ENCODE results near the gene PDZRN3.

Gene PDZRN3

GRCh38 chr3:73624821-73625665 is at the start of gene PDZRN3:
PDZRN3 (minus strand) TSS chr3:73624941.
- H3K4me3 ChIP-seq (ENCODE audit: control insufficient read depth, low read depth, low read length), result peak within 1 kb of the TSS; percentile 66
- DNase-seq (ENCODE audit: low read depth), result no peak
- no peak for TF ChIP-seq CTCF (IDR thresholded peaks at IDR 0.05; ENCODE audit: control insufficient read depth, insufficient read depth, low read depth, low read length, missing control alignments)

GRCh38 chr3:73674280-73674679 is 49.5 kb upstream of the PDZRN3 start:
- H3K4me3 ChIP-seq (ENCODE audit: control insufficient read depth, low read depth, low read length), result no peak overlapping the region
- DNase-seq (ENCODE audit: low read depth), result no peak
- TF ChIP-seq CTCF (IDR thresholded peaks at IDR 0.05; ENCODE audit: control insufficient read depth, insufficient read depth, low read depth, low read length, missing control alignments), result no peak

- no peak for TF ChIP-seq CTCF (IDR thresholded peaks at IDR 0.05; ENCODE audit: control insufficient read depth, insufficient read depth, low read depth, low read length, missing control alignments)
- DNase-seq (ENCODE audit: low read depth), result no peak
- H3K4me3 ChIP-seq (ENCODE audit: control insufficient read depth, low read depth, low read length), result no peak overlapping the region
Observed at GRCh38 chr3:73669260-73669659, 44.5 kb upstream of the PDZRN3 start.

GRCh38 chr3:73668391-73668790 is 43.6 kb upstream of the PDZRN3 start:
- H3K4me3 ChIP-seq (ENCODE audit: control insufficient read depth, low read depth, low read length), result no peak overlapping the region

GRCh38 chr3:73667889-73668288 is 43.1 kb upstream of the PDZRN3 start:
- no peak overlapping the region for H3K4me3 ChIP-seq (ENCODE audit: control insufficient read depth, low read depth, low read length)
- no peak for TF ChIP-seq CTCF (IDR thresholded peaks at IDR 0.05; ENCODE audit: control insufficient read depth, insufficient read depth, low read depth, low read length, missing control alignments)
- DNase-seq (ENCODE audit: low read depth), result no peak

More at GRCh38 chr3:73668391-73668790, 43.6 kb upstream of the PDZRN3 start:
- no peak for TF ChIP-seq CTCF (IDR thresholded peaks at IDR 0.05; ENCODE audit: control insufficient read depth, insufficient read depth, low read depth, low read length, missing control alignments)
- no peak for DNase-seq (ENCODE audit: low read depth)

- no peak overlapping the region for H3K4me3 ChIP-seq (ENCODE audit: control insufficient read depth, low read depth, low read length)
- TF ChIP-seq CTCF (IDR thresholded peaks at IDR 0.05; ENCODE audit: control insufficient read depth, insufficient read depth, low read depth, low read length, missing control alignments), result no peak
Observed at GRCh38 chr3:73665286-73665685, 40.5 kb upstream of the PDZRN3 start.

More at GRCh38 chr3:73665286-73665685, 40.5 kb upstream of the PDZRN3 start:
- DNase-seq (ENCODE audit: low read depth), result no peak
